GM12891 (cell line): Measurements from ENCODE around the gene DRC3.

ENCODE experiments used
- POLR2A ChIP-seq: IDR thresholded peaks from 2 replicates; pipeline ENCODE4 v1.6.1; 2011; ENCODE audit warnings: low read depth, low read length, control low read depth
- POLR2AphosphoS5 ChIP-seq: IDR thresholded peaks from 2 replicates; pipeline ENCODE4 v1.6.1; 2011; ENCODE audit warnings: low read depth, low read length, control low read depth
- TAF1 ChIP-seq: IDR thresholded peaks from 2 replicates; pipeline ENCODE4 v1.6.1; 2011; ENCODE audit warnings: low read depth, low read length, control low read depth

GRCh38 chr17:17941015-17941414 is 31.6 kb upstream of the DRC3 start:
- no peak for TF ChIP-seq POLR2A
- no peak for TF ChIP-seq POLR2AphosphoS5
- TF ChIP-seq TAF1: no peak
